Esophagus squamous epithelium (tissue), 4 donors: ENCODE results near the gene SIGLEC15.

Experiments used
- POLR2A ChIP-seq, 4 donors: fragments of 450-650 bp; IDR thresholded peaks; one replicate each; pipeline ENCODE4 v1.6.1; 2017; ENCODE audit warnings: antibody characterized with exemption in 4 of 4, mild to moderate bottlenecking in 4 of 4, moderate library complexity in 3 of 4
- TF ChIP-seq, protein P1 (sequence below), 6 experiments: fragments of 450-650 bp in 4 of 6; fragments of 200-600 bp in 2 of 6; sonication (generic) in 2 of 6; IDR thresholded peaks; one replicate each; pipeline ENCODE4 v1.5.1; 2016 to 2019; ENCODE audit warnings: antibody characterized with exemption in 6 of 6, mild to moderate bottlenecking in 4 of 6, moderate library complexity in 4 of 6

DNA sequence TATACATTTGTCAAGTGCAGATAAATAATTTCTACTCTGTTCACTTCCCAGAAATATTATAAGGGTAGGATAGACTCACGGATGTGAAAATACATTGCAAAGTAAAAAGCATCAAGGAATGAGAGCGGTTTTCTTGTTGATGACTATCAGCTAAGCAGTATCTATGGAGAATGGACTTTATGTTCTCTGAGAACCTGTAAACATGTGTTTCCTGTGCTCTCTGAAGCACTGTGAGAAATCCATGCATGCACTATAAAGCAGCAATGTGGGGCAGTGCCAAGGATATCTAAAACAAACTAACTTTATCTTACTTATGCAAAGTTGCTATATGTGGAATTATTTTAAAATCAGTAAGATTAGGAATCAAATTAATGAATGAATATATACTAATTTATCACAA is 4.4 kb upstream of the SIGLEC15 start:
- no peak for TF ChIP-seq POLR2A (IDR thresholded peaks at IDR 0.05)
- TF ChIP-seq, protein P1, sequence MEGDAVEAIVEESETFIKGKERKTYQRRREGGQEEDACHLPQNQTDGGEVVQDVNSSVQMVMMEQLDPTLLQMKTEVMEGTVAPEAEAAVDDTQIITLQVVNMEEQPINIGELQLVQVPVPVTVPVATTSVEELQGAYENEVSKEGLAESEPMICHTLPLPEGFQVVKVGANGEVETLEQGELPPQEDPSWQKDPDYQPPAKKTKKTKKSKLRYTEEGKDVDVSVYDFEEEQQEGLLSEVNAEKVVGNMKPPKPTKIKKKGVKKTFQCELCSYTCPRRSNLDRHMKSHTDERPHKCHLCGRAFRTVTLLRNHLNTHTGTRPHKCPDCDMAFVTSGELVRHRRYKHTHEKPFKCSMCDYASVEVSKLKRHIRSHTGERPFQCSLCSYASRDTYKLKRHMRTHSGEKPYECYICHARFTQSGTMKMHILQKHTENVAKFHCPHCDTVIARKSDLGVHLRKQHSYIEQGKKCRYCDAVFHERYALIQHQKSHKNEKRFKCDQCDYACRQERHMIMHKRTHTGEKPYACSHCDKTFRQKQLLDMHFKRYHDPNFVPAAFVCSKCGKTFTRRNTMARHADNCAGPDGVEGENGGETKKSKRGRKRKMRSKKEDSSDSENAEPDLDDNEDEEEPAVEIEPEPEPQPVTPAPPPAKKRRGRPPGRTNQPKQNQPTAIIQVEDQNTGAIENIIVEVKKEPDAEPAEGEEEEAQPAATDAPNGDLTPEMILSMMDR (IDR thresholded peaks at IDR 0.05): no peak
